Activated CD8-positive, alpha-beta memory T cell treated with anti-CD3 and anti-CD28 coated beads, Interleukin-2, amount 10 ng/mL, durations not matched to agents 7 days and 5 days (primary cell): ENCODE data around the gene PPFIA3. TPM values are rescaled to one million over a fixed set of nuclear protein-coding genes. Genes with fewer than 3 reads are reported as not detected.

Experiments used
- ATAC-seq: fragments of 150-1000 bp; cut with Tn5 transposase; one replicate; pipeline ENCODE4 v1.10.0; 2021; ENCODE audit warnings: moderate library complexity
- CTCF ChIA-PET: fragments of 350-600 bp; sonication (Branson Sonifier 250); formaldehyde crosslinking; loops from one replicate; lab custom pipeline; 2021; ENCODE audit warnings: antibody characterized with exemption; lab: Charles Lee
- DNase-seq: peaks from one replicate; pipeline ENCODE4 v3.0.0-alpha.2; 2020
- H3K27ac Mint-ChIP-seq: one replicate; pipeline ENCODE4 v1.8.0; 2021; ENCODE audit warnings: mild to moderate bottlenecking, mixed read lengths
- H3K27me3 Mint-ChIP-seq: one replicate; pipeline ENCODE4 v1.8.0; 2021; ENCODE audit warnings: mixed read lengths
- H3K36me3 Mint-ChIP-seq: one replicate; pipeline ENCODE4 v1.8.0; 2021; ENCODE audit warnings: mild to moderate bottlenecking, mixed read lengths
- H3K4me1 Mint-ChIP-seq: one replicate; pipeline ENCODE4 v1.8.0; 2021; ENCODE audit warnings: mixed read lengths
- H3K4me3 Mint-ChIP-seq: one replicate; pipeline ENCODE4 v1.8.0; 2021; ENCODE audit warnings: mild to moderate bottlenecking, moderate library complexity, mixed read lengths
- H3K9me3 Mint-ChIP-seq: one replicate; pipeline ENCODE4 v1.8.0; 2022; ENCODE audit warnings: low read depth, mixed read lengths
- total RNA-seq, 2 experiments: library from RNA; stranded (reverse); gene quantifications; one replicate each; pipeline ENCODE4 v1.2.3, GENCODE V29; 2021

Gene PPFIA3
- total RNA-seq, 2 experiments from 2014 or later: 1.7 to 3.6 TPM

DNA sequence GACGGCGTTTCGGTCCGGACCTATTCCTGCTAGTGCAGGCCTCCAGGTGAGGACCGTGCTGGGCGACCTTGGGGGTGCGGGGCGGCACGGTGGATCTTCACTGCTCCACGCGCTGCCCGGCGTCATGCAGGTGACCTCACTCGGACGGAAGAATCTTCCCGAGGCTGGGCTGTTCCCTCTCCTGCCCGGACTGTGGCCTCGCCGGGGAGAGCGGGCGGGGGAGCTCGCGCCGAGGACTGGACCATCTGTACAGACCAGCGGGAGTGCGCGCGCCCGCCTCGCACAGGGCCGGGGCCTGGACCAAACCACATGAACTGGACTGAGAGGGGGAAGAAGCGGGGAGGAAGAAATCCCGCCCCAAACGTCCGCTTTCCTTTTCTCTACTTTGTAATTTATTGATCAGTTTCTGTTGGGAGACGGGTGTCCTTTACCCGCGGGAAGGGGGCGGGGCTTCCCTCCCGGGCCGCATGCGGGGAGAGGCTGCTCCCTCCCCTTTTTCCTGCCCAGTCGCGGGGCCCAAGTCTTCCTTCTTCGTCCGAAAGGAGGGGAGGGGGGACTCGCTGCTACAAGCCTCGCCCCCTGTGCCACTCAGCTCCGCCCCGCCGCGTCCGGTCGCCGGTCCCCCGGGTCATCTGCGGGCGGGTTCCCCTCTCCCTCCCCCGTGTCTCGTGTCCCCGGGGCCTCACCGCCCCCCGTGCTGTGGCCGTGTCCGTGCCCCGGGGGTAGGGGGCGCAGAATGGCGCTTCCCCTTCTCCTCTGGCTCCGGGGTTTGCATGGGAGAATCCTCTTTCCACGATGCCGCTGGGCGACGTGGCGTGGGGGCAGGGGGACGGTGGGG lies 31.0 kb downstream of the PPFIA3 start:
- DNase-seq (peak; percentile 56), ATAC-seq (peak; percentile 26)
- H3K4me3 Mint-ChIP-seq: peak overlapping the region; percentile 69
- H3K9me3 Mint-ChIP-seq: no peaks in the 10 kb centered on the region
- CTCF ChIA-PET: interaction anchor here (1.3 to 3.6 kb wide), 5 partner anchors 36 to 150 kb away, joined by 3 to 20 read pairs (median 10); partner anchors contain the start of gene LIN7B
- peaks cover 30% of the 10 kb centered on the region for H3K4me1 Mint-ChIP-seq
- peaks cover 69% of the 10 kb centered on the region for H3K27me3 Mint-ChIP-seq
- no peak overlapping the region for H3K27ac Mint-ChIP-seq
- no peaks in the 10 kb centered on the region for H3K36me3 Mint-ChIP-seq

DNA sequence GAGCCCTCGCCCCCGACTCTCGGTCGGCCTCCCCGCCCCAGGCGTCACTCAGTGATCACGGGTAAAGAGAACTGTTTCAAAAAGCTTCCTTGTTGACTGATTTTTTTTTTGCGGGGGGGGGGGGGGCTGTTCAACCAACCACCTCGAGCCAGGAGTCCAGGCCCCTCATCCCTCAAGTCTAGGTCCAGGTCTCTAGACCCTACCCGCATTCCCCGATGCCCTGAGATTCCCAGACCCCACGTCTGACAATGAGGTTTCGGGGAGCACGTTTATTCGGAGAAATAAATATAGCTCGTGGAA lies 31.6 kb downstream of the PPFIA3 start:
- no peaks in the 10 kb centered on the region for H3K36me3 Mint-ChIP-seq
- H3K4me1 Mint-ChIP-seq: peaks cover 25% of the 10 kb centered on the region
- no peak for ATAC-seq
- CTCF ChIA-PET: interaction anchor here (1.0 to 1.9 kb wide), 3 partner anchors 53 to 151 kb away, joined by 3 to 10 read pairs (median 4); no protein-coding TSS in a partner anchor
- H3K27me3 Mint-ChIP-seq: peaks cover 69% of the 10 kb centered on the region
- no peaks in the 10 kb centered on the region for H3K9me3 Mint-ChIP-seq
- no peak overlapping the region for H3K4me3 Mint-ChIP-seq
- DNase-seq: no peak
- H3K27ac Mint-ChIP-seq: no peak overlapping the region

DNA sequence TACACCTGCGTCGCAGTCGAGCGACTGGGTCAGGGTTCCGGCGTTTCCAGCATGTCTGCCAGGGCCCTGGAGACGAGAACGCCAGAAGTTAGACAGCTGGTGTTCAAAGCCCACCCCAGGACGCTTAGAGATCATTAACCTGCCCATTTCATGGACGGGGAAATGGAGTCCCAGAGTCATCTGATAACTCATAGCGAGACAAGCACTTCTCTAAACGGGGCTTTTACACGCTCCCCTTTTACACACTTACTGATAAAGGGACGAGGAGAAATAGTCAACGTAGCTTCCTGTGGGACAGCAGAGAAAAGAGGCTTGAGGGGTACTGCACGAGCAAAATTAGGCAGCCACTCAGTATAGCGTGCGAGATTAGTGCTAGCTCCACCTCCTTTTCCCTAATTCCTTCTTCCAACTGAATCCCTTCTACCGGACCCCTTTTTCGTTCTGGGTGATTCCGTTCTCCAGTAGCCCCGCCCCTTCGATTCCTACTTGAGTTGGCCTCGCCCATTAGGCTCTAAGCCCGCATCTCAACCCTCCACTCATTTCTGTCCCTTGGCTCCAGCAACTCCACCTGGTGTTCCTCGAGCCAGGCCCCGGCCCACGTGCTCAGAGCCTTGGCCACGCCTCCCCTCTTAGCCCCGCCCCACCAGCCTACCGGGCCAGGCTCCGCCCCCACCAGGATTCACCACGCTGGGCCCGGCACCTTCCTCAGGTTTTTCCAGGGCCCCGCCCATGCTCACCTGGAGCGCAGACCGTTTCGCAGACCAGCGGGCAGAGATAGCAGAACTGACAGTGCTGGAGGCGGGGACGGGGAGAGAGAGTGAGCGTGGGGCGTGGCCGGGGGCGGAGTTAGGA lies 32.1 kb downstream of the PPFIA3 start:
- ATAC-seq (no peak), DNase-seq (no peak)
- no peak overlapping the region for H3K4me3 Mint-ChIP-seq
- H3K9me3 Mint-ChIP-seq: no peaks in the 10 kb centered on the region
- CTCF ChIA-PET: interaction anchor here (1.0 to 1.9 kb wide), 4 partner anchors 52 to 151 kb away, joined by 3 to 10 read pairs (median 4); no protein-coding TSS in a partner anchor
- H3K36me3 Mint-ChIP-seq: no peaks in the 10 kb centered on the region
- peaks cover 24% of the 10 kb centered on the region for H3K4me1 Mint-ChIP-seq
- H3K27me3 Mint-ChIP-seq: peaks cover 70% of the 10 kb centered on the region
- H3K27ac Mint-ChIP-seq: no peak overlapping the region

DNA sequence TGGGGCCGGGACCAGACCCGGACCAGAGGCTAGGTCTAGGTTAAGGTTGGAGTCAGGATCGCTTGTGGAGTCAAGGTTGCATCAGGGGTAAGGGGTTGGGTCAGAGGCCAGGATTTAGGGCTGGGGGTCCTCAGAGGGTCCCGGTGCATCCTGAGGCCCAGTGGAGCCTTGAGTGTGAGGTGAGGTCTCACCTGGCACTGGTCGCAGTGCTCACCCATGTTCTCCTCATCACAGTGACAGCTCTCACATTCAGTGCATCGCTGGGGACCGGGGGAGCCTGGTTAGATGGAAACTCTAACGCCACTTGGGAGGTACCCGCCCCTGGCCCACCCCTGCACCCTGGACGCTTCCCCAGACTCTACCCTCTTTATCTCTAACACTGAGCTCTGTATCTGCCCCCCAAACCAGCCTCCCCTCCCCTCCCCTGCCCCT lies 32.8 kb downstream of the PPFIA3 start:
- CTCF ChIA-PET: interaction anchor here (1.1 kb wide), 1 partner anchor 53 kb away, joined by 3 read pairs; no protein-coding TSS in a partner anchor
- no peak overlapping the region for H3K27ac Mint-ChIP-seq
- H3K4me3 Mint-ChIP-seq: no peak overlapping the region
- H3K9me3 Mint-ChIP-seq: no peaks in the 10 kb centered on the region
- H3K36me3 Mint-ChIP-seq: no peaks in the 10 kb centered on the region
- peaks cover 65% of the 10 kb centered on the region for H3K27me3 Mint-ChIP-seq
- ATAC-seq (no peak), DNase-seq (no peak)
- H3K4me1 Mint-ChIP-seq: peaks cover 24% of the 10 kb centered on the region

DNA sequence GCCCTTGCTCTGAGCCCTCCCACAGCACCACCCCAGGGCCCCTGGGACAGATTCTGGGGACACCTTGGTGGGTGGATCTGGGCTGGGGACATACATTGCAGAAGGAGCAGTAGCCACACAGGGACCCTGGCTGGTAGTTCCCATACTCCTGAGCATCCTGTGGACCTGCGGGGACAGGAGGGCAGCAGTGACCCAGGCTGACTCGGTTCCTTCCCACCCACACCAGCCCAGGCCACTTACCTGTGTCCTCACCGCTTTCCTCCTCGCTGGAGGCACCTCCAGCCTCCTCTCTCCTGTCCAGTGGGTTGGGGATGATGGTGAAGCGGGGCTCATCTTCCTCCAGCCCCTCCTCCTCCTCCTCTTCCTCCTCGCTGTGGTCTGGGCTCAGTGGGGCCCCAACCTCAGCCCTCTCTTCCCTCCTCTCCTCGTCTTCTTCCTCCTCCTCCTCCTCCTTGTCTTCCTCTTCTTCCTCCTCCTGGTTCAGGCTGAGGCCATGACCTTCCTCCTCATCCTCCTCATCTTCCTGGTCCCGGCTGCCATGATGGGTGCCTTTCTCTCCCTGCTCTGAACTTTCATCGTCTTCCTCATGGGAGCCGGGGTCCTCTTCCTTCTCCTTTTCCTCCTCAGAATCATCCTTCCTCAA lies 33.9 kb downstream of the PPFIA3 start:
- no peak for ATAC-seq

DNA sequence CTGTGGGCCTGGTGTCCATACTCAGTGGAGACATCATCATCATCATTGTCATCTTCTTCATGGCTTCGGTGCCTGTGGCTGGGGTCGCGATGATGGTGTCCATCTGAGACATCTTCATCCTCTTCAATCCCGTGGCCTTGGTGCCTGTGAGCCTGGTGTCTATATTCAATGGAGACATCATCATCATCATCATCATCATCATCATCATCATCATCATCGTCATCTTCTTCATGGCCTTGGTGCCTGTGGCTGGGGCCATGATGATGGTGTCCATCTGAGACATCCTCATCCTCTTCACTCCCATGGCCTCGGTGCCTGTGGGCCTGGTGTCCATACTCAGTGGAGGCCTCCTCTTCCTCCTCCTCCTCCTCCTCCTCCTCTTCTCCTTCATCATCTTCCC lies 34.9 kb downstream of the PPFIA3 start:
- Mint-ChIP-seq H3K36me3 (no peaks in the 10 kb centered on the region), H3K9me3 (no peaks in the 10 kb centered on the region), H3K4me3 (no peak overlapping the region), H3K27me3 (peaks cover 63% of the 10 kb centered on the region), H3K4me1 (peaks cover 22% of the 10 kb centered on the region), H3K27ac (no peak overlapping the region)
- CTCF ChIA-PET: no interaction called here
- ATAC-seq (no peak), DNase-seq (no peak)

More for the DNA sequence above, 33.9 kb downstream of the PPFIA3 start:
- Mint-ChIP-seq H3K36me3 (no peaks in the 10 kb centered on the region), H3K27me3 (peaks cover 68% of the 10 kb centered on the region), H3K4me1 (peaks cover 25% of the 10 kb centered on the region), H3K4me3 (no peak overlapping the region), H3K9me3 (no peaks in the 10 kb centered on the region), H3K27ac (no peak overlapping the region)
- DNase-seq: no peak
- CTCF ChIA-PET: no interaction called here

DNA sequence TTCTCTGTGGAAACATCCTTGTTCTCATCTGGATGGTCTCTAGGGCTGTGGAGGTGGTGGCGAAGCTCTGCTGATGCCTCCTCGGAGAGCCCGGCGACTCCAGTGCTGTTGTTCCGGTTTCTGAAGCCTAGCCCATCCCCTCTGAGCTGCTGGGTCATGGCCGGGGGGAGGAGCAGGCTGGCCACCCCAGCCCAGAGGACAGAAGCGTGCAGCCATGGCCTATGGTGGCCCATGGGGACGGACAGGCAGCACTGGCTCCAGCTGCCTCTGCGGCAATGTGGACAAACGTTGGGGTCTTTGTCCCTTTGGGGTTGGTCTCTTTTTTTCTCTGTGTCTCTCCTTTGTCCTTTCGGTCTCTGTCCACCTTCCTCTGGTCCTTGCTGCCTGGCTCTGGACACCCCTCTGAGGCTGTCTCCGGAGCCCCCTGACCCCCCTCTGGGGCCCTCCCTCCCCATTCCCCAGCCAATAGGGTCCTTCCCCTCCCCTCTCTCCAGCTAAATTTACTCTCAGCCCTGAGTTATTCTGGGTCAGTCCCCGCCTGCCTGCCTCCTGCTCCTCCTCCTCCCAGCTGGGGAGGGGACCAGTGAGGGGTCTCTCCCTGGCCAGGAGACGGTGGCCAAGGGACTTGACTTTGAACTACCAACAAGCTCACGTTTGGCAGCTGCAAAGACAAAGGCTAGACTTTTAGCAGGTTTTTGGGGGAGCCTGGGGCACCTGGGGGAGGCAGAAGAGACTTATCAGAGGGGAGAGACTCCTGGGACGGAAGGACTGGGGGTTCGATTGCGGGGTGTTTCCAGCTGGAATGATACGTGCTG lies 35.9 kb downstream of the PPFIA3 start, which contains the start of gene HRC:
Gene HRC, minus strand, starts transcription at position 392 of the 815 bp plus-strand sequence. Its CDS starts 159 bp downstream, at position 233.
- Mint-ChIP-seq H3K9me3 (no peaks in the 10 kb centered on the region), H3K27me3 (peaks cover 60% of the 10 kb centered on the region), H3K27ac (no peak within 1 kb of the TSS), H3K4me3 (no peak within 1 kb of the TSS), H3K36me3 (no peaks in the 10 kb centered on the region), H3K4me1 (peaks cover 12% of the 10 kb centered on the region)
- ATAC-seq (no peak), DNase-seq (no peak)
- CTCF ChIA-PET: no interaction called here

DNA sequence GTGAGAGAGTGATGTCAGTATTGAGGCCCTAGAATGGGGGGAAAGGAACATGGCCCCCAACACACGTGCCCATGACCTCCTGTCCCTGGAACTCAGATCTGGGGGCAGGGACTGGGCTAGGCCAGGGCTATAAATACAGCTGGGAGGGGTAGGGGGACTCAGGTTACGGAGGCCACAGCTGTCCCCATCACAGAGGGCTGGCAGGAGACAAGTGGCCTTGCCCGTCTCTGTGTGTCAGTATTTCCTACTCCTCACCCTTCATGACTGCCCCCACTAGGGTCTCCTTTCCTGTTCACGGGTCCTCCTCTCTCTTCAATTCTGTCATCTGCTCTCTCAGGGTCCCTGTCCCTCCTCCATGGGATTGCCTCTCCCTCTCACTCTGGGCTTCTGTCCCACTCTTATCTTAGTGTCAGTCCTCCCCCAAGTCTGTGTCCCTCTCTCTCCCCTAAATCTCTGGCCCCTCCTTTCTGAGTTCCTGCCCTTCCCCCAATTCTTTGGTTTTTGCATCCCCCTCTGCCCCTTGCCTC lies 36.5 kb downstream of the PPFIA3 start:
- Mint-ChIP-seq H3K4me3 (no peak overlapping the region), H3K27me3 (peaks cover 63% of the 10 kb centered on the region), H3K27ac (no peak overlapping the region), H3K9me3 (no peaks in the 10 kb centered on the region), H3K4me1 (peaks cover 10% of the 10 kb centered on the region), H3K36me3 (no peaks in the 10 kb centered on the region)
- DNase-seq (no peak), ATAC-seq (no peak)
- CTCF ChIA-PET: no interaction called here

DNA sequence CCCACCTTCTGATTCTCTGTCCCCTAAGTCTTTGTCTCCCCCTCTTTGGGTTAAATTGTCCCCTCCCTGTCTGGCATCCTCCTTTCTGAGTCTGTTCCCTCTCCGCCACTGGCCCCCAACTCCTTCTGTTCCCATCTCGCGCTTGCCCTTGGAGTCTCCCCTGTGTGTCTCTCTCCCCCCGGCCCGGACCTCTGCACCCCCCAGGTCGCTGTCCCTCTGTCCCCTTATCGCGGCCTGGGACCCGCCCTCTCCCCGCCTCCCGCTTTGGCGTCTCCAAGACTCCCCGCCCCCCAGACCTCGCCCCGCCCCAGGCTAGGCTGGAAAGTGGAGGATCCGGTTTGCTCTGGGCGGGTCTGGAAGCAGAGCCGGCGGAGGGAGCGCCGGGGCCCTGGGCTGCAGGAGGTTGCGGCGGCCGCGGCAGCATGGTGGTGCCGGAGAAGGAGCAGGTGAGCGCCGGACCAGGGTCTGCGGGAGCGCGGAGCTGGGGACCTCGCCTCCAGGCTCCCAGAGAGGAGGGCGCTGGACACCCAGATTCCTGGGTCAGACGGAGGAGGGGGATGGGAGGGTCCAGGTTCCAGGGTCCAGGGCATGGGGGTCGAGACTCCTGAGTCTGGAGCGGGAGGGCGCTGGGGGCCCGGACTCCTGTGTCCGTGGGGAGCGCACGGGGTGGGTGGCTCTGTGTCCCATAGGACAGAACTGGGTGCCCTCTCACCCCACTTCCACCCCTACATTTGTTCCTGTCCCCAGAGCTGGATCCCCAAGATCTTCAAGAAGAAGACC lies 38.3 kb downstream of the PPFIA3 start, which contains the start of gene TRPM4:
Gene TRPM4, plus strand, starts transcription at position 348 of the 780 bp plus-strand sequence. Its CDS starts 75 bp downstream, at position 423.
- Mint-ChIP-seq H3K4me1 (peaks cover 4% of the 10 kb centered on the region), H3K9me3 (no peaks in the 10 kb centered on the region), H3K27me3 (peaks cover 51% of the 10 kb centered on the region), H3K4me3 (no peak within 1 kb of the TSS), H3K27ac (no peak within 1 kb of the TSS), H3K36me3 (no peaks in the 10 kb centered on the region)
- DNase-seq (peak; percentile 64), ATAC-seq (peak; percentile 82)
- CTCF ChIA-PET: no interaction called here

DNA sequence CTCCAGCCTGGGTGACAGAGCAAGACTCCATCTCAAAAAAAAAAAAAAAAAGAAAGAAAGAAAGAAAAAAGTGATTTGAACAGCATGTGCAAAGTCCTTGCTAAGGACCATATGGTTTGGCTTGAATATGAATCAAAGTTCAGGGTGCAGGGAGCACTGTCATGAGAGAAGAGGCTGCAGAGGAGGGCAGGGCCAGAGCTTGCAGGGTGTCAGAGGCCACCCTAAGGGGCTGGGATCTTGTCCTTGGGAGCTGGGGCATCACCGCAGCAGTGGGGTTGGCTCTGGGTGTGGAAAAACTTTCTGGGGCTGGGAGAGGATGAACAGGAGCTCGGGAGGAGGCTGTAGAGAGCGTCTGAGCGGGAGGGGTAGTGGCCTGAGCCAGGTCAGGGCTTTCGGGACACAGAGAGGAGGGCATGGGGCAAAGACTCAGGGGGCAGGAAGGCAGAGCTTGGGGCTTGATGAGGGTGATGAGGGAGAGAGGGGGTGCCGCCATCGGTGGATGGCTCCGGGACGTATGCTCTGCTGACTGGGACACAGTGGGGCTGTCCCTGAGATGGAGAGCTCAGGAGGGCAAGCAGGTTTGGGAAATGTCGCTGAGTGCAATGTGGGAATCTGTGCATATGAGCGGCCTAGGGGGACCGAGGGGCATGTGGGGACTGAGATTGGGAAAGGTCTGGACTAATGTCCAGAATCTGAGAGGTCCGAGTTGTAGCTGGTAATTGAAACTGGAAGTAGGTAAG lies 41.3 kb downstream of the PPFIA3 start:
- no peaks in the 10 kb centered on the region for H3K9me3 Mint-ChIP-seq
- ATAC-seq (no peak), DNase-seq (no peak)
- H3K27me3 Mint-ChIP-seq: peaks cover 39% of the 10 kb centered on the region
- no peak overlapping the region for H3K4me3 Mint-ChIP-seq
- CTCF ChIA-PET: interaction anchor here (0.7 to 1.1 kb wide), 3 partner anchors 14 to 337 kb away, joined by 3 to 8 read pairs (median 3); no protein-coding TSS in a partner anchor
- H3K36me3 Mint-ChIP-seq: no peaks in the 10 kb centered on the region
- H3K4me1 Mint-ChIP-seq: peaks cover 4% of the 10 kb centered on the region
- H3K27ac Mint-ChIP-seq: no peak overlapping the region

DNA sequence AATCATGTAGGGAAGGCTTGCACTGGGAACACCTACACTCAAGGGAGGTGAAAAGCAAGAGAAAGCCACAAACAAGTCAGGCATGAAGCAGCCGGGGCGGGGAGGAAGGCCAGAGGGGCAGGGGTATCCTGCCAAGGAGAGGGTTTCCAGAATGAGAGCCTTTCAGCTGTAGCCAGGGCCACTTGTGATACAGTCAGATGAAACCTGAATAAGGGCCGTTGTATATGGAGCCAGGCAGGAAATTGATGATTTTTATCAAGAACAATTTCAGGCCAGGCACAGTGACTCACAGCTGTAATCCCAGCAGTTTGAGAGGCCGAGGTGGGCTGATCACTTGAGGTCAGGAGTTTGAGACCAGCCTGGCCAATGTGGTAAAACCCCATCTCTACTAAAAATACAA lies 42.6 kb downstream of the PPFIA3 start:
- Mint-ChIP-seq H3K9me3 (no peaks in the 10 kb centered on the region), H3K27ac (no peak overlapping the region), H3K36me3 (no peaks in the 10 kb centered on the region), H3K27me3 (peaks cover 39% of the 10 kb centered on the region), H3K4me3 (no peak overlapping the region), H3K4me1 (peaks cover 4% of the 10 kb centered on the region)
- ATAC-seq: no peak
- CTCF ChIA-PET: interaction anchor here (1.0 kb wide), 1 partner anchor 64 kb away, joined by 4 read pairs; no protein-coding TSS in a partner anchor
- DNase-seq: no peak
